NCI-H82 treated with DMSO at 0.1 percent for 48 hours (cell line): ENCODE results near the gene SLC6A13.
A peak's percentile ranks its signal among the peaks of the same experiment; 100 is the strongest.
"Not testable (repeated sequence)": the region's sequence is repeated elsewhere in the genome, so short reads cannot be mapped to it uniquely, and the experiment has no call there.

Experiments
- DNase-seq: peaks from one replicate; lab custom pipeline; 2025; ENCODE audit not compliant: unreplicated experiment; lab: John Stamatoyannopoulos, UW

The SLC6A13 gene

DNA sequence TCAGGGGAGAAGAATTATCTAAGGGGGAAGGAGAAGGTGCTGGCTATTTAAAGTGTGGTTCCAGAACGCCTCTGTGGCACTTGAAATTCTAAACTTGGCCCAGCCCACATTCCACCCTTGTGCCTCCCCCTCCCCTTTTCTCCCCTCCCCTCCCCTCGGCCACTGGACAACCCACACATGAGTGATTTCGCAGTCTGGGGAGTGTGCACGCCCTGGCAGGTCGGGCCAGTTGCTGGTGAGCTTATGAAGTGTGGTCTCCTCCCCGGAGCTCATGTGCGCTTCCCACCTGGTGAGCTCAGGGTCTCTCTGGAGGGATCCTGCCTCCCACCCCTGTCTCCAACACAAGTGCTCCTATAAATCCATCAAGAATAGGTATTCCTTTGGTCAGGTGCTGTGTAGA is at the start of gene SLC6A13:
SLC6A13 (minus strand) TSS at position 20 of the 400 bp plus-strand sequence. CDS start 2,784 bp downstream, outside the sequence.
- DNase-seq, result no peak

DNA sequence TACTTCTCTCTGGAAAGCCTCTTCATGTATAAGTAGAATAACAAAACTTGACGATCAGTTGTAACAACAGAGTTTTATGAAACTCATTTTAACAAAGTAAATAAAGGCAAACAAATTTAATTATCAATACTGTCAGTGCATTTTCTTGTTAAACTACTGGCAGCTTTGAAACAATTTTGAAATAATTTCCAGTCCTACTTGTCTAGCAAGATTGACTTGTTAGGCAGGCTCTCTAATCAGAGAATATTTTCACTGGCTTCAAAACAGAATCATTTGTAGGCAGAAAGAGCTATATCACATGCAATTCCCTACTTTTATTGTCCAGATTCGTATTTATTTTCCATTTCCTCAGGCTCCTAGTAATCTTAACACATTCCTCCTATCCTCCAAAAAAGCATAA is 45.9 kb upstream of the SLC6A13 start:
- DNase-seq, result no peak

DNA sequence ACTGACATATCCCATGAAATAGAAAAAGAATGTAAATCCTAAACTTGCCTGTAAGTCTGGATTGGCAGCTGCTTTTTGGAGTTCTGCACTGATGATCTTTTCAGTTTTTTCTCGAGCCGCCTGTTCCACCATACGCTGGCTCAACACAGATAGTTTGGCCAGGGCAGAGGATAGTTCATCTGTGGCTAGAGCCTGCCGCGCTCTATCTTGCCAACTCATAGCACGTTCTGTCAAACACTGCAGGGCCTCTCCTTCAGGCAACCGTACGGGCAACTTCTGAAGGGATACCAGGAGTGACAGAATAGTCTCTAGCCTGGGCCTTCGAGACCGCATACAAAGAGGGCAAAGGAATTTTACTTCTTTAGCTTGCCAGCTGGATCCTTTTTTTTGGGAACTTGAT is 44.8 kb upstream of the SLC6A13 start:
- no peak for DNase-seq

- DNase-seq, result peak; percentile 33
These were observed 42.2 kb upstream of the SLC6A13 start for GRCh38 chr12:304805-305204.

- not testable (repeated sequence) for DNase-seq
These were observed 40.1 kb upstream of the SLC6A13 start for GRCh38 chr12:302766-303165.

- DNase-seq, result not testable (repeated sequence)
These were observed 37.5 kb upstream of the SLC6A13 start for GRCh38 chr12:300166-300565.

DNA sequence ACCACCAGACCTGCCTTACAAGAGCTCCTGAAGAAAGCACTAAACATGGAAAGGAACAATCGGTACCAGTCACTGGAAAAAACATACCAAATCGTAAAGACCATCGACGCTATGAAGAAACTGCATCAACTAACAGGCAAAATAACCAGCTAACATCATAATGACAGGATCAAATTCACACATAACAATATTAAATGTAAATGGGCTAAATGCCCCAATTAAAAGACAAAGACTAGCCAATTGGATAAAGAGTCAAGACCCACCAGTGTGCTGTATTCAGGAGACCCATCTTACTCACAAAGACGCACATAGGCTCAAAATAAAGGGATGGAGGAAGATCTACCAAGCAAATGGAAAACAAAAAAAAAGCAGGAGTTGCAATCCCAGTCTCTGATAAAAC is 36.9 kb upstream of the SLC6A13 start:
- not testable (repeated sequence) for DNase-seq

DNA sequence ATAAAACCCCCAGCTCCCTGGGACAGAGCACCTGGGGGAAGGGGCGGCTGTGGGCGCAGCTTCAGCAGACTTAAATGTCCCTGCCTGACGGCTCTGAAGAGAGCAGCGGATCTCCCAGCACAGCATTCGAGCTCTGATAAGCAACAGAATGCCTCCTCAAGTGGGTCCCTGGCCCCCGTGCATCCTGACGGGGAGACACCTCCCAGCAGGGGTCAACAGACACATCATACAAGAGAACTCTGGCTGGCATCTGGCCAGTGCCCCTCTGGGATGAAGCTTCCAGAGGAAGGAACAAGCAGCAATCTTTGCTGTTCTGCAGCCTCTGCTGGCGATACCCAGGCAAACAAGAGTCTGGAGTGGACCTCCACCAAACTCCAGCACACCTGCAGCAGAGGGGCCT is 35.4 kb upstream of the SLC6A13 start:
- not testable (repeated sequence) for DNase-seq

DNA sequence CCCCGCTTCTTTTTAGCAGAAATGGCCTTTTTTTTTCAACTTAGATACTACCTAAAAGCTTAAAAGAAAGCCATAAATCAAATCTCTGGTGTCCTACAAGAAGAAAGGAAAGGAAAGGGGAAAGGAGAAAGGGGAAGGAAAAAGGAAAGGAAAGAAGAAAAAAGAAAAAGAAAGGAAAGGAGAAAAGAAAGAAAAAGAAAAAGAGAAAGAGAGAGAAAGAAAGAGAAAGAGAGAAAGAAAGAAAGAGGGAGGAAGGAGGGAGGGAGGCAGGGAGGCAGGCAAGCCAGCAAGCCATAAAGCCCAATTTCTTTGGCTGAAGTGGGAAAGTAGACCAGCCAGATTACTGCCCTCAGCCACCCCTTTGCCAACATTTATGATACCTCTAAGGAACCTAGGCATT is 32.5 kb upstream of the SLC6A13 start:
- no peak for DNase-seq

DNA sequence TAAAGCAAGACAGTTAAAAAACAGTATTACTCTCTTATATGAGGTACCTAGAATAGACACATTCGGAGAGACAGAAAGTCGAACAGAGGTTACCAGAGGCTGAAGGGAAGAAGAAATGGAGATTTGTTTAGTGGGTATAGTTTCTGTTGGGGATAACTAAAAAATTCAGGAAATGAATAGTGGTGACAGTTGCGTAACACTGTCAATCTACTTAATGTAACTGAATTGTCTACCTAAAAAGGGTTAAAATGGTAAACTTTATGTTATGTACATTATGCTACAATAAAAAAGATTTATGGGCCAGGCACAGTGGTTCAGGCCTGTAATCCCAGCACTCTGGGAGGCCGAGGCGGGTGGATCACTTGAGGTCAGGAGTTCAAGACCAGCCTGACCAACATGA is 30.6 kb upstream of the SLC6A13 start:
- DNase-seq, result no peak

DNA sequence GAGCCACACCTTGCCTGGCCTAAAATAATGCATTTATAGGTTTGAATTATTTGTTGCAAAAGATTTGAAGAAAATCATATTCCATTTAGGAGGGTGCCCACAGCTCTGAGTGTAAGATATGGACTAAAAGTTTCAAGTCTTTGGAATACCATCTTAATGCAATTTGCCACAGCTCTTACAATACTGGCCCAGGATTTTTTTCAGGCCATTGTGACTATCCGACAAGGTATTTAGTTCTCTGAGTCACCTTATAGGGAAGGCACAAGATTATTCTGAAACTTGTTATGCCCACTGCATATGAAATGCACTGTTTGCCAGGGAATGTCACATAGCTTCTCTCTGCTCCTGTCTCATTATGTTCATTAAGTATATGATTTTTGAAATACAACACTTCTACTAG is 29.6 kb upstream of the SLC6A13 start:
- DNase-seq, result no peak

DNA sequence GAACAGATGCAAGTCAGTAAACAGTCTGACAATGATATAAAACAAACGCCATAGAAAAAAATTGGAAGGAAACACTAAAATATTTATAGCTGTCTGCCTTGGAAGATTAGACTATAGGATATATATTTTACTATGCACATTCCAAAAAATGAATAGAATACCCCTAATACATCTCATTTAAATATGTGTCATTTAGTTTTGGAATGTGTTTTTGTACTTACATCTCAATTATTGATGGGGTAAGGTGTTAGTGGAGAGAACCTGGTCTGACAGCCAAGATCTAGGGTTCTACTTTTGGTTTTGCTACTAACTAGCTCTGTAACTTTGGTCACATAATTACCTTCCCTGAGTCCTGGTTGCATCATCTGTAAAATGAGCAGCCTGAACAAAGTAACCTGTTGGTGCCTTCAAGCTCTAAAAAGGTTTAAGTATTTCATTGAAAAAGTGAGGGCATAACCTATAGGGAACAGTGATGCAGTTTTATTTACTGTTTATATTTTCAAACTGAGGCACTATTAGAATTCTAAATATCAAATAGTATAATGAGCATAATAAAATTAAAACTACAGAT is 28.6 kb upstream of the SLC6A13 start:
- DNase-seq, result no peak

DNA sequence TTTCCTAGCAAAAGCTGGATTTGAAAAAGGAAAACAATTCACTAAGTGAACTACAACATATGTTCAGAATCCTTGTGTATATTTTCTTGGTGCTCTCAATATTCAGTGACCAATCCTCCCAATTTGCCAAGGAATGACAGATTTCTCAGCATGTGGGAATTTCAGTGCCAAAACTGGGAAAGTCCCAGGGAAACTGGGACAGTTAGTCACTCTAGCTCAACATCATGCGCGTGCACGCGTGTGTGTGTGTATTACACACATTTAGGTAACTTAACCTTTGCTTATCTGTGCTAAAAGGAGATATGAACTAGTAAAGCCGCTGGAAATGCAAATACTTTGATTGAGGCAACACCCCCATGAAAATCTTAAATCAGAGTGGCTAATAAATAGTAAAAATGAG is 26.1 kb upstream of the SLC6A13 start:
- no peak for DNase-seq

DNA sequence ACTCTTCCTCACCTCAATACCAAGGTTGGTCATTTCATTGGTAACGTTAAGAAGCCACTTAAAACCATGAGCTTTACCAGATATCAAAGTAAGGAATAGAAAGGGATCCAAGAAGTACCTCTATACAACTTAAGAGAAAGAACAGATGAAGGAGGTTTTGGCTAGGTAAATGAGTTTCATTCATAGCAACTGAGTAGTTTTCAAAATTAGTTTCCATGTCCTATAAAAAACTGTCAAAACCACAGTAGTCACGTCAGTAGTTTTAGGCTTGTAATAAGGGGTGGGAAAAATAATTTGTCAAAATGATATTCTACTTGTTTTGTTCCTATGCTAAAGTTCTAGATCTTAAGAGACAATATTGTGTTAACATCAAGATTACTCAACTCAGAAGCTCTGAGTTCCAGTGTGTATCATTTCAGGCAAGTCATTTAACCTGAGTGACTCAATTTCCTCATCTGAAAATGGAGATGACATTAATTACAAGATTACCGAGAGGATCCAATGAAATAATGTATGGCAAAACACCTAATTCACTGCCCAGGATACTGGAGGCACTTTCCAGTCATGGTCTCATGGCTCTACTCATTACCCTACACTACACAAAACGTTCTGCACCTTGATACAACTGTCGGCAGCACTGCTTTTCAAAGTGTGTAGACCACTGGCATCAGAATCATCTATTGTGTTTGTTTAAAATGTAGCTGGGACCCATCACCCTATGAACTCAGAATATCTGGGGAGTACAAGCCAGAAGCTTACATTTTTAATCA is 24.1 kb upstream of the SLC6A13 start:
- DNase-seq, result no peak

DNA sequence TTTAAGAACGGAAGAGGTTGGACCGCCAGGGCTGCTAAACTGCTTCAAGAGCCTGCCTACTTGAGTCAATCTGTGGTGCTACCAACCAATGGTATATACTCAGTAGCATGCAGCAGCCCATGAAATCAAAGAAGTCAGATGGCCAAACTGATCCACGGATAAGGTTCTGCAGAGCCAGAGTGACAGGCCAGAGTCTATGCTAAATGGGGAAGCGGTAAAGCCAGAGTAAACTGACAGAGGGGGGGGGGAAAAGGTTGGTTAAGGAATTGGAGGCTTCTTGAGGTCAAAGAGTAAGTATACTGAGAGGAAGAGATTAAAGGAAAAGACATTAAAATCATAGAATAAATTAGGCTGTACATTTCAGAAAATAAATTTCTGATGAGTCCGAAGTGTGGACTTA is 15.4 kb upstream of the SLC6A13 start:
- no peak for DNase-seq

- DNase-seq, result no peak
These were observed 13.2 kb upstream of the SLC6A13 start for GRCh38 chr12:275812-276211.

DNA sequence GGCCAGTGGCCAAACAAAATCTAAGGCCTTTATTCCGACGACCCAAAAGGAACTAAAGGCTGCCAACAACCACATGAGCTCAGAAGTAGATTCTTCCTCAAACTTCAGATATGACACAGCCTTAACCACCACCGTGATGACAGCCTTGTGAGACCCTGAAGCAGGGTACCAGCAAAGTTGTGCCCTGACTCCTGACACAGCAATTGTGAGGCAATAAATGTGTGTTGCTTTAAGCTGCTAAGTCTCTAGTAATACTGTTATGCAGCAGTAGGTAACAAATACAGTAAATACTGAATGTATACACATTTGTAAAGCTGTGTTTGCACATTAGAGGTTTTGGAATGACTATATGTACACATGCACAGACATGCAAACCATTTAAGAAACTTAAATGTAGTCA is 10.7 kb upstream of the SLC6A13 start:
- no peak for DNase-seq

DNA sequence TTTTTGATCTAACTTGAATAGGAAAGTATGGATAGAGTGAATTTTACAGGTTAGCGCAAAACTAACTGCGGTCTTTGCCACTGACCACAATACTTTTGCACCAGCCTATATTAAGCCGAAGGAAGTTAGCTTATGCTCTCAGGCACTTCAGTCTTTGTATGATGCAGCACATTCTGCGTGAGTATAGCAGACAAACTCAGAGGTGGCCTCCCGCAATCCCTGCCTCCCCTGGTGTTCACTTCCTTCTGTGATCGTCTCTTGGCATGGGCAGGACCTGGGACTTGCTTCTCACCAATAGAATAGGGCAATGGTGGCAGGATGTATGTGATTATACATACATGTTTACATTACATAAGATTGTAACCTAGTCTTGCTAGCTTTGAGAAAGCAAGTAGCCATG is 10.3 kb upstream of the SLC6A13 start:
- no peak for DNase-seq

- no peak for DNase-seq
These were observed 8.5 kb upstream of the SLC6A13 start for GRCh38 chr12:271161-271560.

DNA sequence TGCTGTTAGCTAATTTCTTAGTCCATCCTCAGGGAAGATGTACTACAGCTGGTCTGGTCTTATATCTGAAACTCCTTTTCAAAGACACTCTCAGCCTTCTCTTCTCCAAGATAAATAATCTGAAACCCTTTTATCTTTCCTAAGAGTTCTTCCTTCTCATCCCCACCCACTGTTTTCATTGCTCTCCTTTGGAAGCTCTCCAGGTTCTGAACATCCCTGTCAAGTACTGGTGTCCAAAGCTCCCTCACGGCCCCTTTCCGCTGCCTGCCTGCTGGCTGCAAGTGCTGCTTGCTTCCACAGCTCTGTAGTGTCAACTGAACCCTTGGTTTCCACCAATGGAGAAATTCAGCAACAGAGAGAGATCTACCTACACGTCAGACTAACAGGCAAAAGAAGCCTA is 6.6 kb upstream of the SLC6A13 start:
- no peak for DNase-seq

- DNase-seq, result no peak
These were observed 5.8 kb upstream of the SLC6A13 start for GRCh38 chr12:268483-268840.

DNA sequence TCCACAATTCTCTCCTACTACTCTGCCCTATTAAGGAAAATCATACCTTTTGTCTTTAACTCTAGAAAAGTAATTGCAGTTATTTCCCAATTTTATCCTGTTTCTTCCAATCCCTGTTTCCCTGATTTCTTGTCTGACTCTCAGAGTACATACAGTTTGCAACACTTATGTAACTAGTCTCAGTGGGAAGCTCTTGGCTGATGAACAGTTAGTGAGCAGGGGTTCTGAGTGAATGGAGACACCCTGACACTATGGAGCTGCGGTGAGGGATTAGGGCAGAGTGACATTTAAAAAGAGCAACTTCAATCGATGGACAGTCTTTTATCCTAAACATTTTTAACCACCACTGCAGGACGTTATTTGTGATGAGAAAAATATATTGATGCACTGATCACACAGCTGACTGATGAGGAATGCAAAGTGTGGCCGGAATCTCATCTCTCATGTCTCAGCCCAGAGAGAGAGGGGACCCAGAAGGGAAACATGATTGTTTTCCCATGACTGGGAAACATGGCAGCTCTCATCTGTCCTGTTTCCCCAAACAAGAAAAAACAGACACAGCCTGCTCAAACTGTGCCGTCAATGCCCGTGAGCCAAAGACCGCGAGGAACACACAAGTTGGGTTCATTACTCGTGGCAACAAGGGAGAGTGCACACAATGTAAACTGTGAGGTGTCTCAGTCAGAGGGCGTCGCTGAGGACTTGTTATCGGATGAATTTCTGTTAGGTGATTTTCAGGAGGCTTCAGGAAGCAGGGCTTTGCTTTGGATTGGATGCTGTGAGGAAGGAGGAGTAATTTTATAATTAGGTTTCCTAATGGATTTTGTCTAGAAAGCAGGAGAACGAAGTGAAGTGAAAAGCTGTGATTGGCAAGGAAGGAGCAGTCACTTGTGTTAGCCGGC is 5.2 kb upstream of the SLC6A13 start:
- no peak for DNase-seq
